Caco-2 (cell line): ENCODE measurements around the gene SPINK2. TPM values are rescaled to one million over a fixed set of nuclear protein-coding genes. Genes with fewer than 3 reads are reported as not detected.
A peak's percentile ranks its signal among the peaks of the same experiment; 100 is the strongest.

ENCODE experiments used
- BruUV-seq: library from RNA; stranded (reverse); fragments of 400-500 nt; replicated peaks from 2 replicates; lab custom pipeline; 2021; lab: Mats Ljungman, UMichigan
- CTCF ChIA-PET: fragments of 300-600 bp; sonication (Branson Sonifier 250); formaldehyde crosslinking; loops from one replicate; lab custom pipeline; 2022; ENCODE audit warnings: antibody characterized with exemption; lab: Charles Lee
- POLR2A ChIA-PET: fragments of 300-600 bp; sonication (Branson Sonifier 250); formaldehyde crosslinking; loops from one replicate; lab custom pipeline; 2022; ENCODE audit warnings: antibody characterized with exemption; lab: Charles Lee
- DNase-seq, 2 experiments: peaks; one replicate each; pipeline versions ENCODE4 v3.0.0 to v3.0.0-alpha.2; 2020 to 2022
- H3K27me3 ChIP-seq: replicated peaks from 2 replicates; pipeline ENCODE4 v1.6.0; 2011; ENCODE audit warnings: low read length; ENCODE audit not compliant: control insufficient read depth, insufficient read depth
- H3K36me3 ChIP-seq: 2 replicates; pipeline ENCODE4 v1.5.1; 2011; ENCODE audit warnings: low read length; ENCODE audit not compliant: control insufficient read depth, insufficient read depth
- H3K4me1 ChIP-seq: fragments of 250-450 bp; sonication (Bioruptor Pico); 2 replicates; pipeline ENCODE4 v1.5.1; 2020; ENCODE audit warnings: mild to moderate bottlenecking
- H3K4me3 ChIP-seq: 2 replicates; pipeline ENCODE4 v1.5.1; 2011; ENCODE audit warnings: low read depth, mild to moderate bottlenecking, control low read depth, low read length
- H3K9me3 ChIP-seq: fragments of 250-450 bp; sonication (Bioruptor Pico); 2 replicates; pipeline ENCODE4 v1.5.1; 2020; ENCODE audit warnings: mild to moderate bottlenecking, moderate library complexity
- H3K27ac Mint-ChIP-seq: one replicate; pipeline ENCODE4 v1.8.0; 2022; ENCODE audit warnings: mixed read lengths; ENCODE audit not compliant: unreplicated experiment
- H3K27me3 Mint-ChIP-seq: one replicate; pipeline ENCODE4 v1.8.0; 2022; ENCODE audit warnings: mixed read lengths; ENCODE audit not compliant: insufficient read depth, unreplicated experiment
- H3K36me3 Mint-ChIP-seq: one replicate; pipeline ENCODE4 v1.8.0; 2022; ENCODE audit warnings: mild to moderate bottlenecking, mixed read lengths; ENCODE audit not compliant: insufficient read depth, unreplicated experiment
- H3K4me1 Mint-ChIP-seq: one replicate; pipeline ENCODE4 v1.8.0; 2022; ENCODE audit warnings: low read depth, mixed read lengths; ENCODE audit not compliant: unreplicated experiment
- H3K4me3 Mint-ChIP-seq: one replicate; pipeline ENCODE4 v1.8.0; 2022; ENCODE audit warnings: mild to moderate bottlenecking, moderate library complexity, mixed read lengths; ENCODE audit not compliant: unreplicated experiment
- H3K9me3 Mint-ChIP-seq: one replicate; pipeline ENCODE4 v1.8.0; 2022; ENCODE audit warnings: mixed read lengths; ENCODE audit not compliant: unreplicated experiment
- intact Hi-C: fragments of 100-400 bp; cut with micrococcal nuclease; formaldehyde crosslinking; loops from one replicate; pipeline ENCODE4 v1.10.0; 2022; ENCODE audit not compliant: unreplicated experiment
- total RNA-seq: library from RNA; stranded (reverse); gene quantifications from 2 replicates; pipeline ENCODE4 v1.2.3, GENCODE V29; 2022
- TF ChIP-seq, protein P1 (sequence below), 2 experiments: fragments of 200-600 bp in 1 of 2; IDR thresholded peaks; 1 replicate in 1 of 2; 2 replicates in 1 of 2; pipeline versions ENCODE4 v1.5.1 to v1.8.0; 2011 to 2022; ENCODE audit warnings: antibody characterized with exemption in 1 of 2, control low read depth in 1 of 2, inconsistent platforms in 1 of 2, low read depth in 1 of 2, low read length in 1 of 2, mild to moderate bottlenecking in 1 of 2, moderate library complexity in 1 of 2; ENCODE audit not compliant: insufficient read depth in 1 of 2, severe bottlenecking in 1 of 2, unreplicated experiment in 1 of 2

SPINK2 gene
- total RNA-seq, 1 experiment from 2014 or later: not detected

DNA sequence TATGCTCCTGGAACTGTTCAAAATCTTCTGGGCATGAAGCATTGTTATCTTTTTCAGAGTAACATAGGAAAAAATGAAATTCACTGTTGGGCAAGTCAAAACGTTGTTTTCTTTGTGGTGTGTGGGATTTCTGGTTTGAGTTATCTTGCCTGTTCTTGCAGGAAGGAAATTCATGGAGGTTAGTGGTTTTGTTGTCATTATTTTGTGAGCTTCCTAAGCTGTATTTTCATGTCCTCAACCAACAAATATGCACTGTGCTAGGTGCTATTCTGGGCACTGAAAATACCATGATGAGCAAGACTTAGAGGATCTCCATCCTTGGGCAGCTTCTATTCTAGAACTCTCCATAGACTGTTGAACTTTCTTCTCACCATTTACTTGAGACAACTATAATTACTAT lies 16.9 kb downstream of the SPINK2 start:
- H3K9me3 ChIP-seq: no peaks in the 10 kb centered on the region
- CTCF ChIA-PET: interaction anchor here (0.6 to 0.7 kb wide), 2 partner anchors 15 to 154 kb away, joined by 4 read pairs; no protein-coding TSS in a partner anchor

DNA sequence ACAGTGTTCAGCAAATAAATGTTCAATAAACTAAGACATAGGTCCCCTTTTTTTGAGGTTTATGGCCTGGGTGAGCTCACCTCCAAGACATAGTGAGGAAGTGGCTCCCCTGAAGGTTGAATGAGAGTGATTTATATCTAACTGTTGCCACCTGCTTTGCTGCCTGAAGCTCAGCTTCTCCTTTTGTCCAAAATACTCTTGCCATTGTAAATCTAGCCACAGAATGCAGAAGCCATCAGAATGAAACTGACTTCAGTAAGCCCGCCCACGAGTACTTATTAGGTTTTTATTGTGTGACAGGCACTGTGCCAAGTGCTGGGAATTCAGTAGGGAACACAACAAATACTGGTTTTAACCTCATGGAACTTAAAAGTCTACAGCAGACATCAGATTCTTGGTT lies 18.0 kb downstream of the SPINK2 start:
- Mint-ChIP-seq H3K4me1 (no peaks in the 10 kb centered on the region), H3K9me3 (no peaks in the 10 kb centered on the region), H3K27ac (no peak overlapping the region), H3K36me3 (no peaks in the 10 kb centered on the region), H3K27me3 (no peaks in the 10 kb centered on the region), H3K4me3 (no peak overlapping the region)
- Histone ChIP-seq H3K36me3 (no peaks in the 10 kb centered on the region), H3K9me3 (no peaks in the 10 kb centered on the region), H3K4me1 (no peaks in the 10 kb centered on the region), H3K4me3 (no peak overlapping the region), H3K27me3 (no peaks in the 10 kb centered on the region)
- TF ChIP-seq, protein P1, sequence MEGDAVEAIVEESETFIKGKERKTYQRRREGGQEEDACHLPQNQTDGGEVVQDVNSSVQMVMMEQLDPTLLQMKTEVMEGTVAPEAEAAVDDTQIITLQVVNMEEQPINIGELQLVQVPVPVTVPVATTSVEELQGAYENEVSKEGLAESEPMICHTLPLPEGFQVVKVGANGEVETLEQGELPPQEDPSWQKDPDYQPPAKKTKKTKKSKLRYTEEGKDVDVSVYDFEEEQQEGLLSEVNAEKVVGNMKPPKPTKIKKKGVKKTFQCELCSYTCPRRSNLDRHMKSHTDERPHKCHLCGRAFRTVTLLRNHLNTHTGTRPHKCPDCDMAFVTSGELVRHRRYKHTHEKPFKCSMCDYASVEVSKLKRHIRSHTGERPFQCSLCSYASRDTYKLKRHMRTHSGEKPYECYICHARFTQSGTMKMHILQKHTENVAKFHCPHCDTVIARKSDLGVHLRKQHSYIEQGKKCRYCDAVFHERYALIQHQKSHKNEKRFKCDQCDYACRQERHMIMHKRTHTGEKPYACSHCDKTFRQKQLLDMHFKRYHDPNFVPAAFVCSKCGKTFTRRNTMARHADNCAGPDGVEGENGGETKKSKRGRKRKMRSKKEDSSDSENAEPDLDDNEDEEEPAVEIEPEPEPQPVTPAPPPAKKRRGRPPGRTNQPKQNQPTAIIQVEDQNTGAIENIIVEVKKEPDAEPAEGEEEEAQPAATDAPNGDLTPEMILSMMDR (IDR thresholded peaks at IDR 0.05; ENCODE audit: insufficient read depth in 1 of 2, low read depth in 1 of 2, low read length in 1 of 2, severe bottlenecking in 1 of 2, unreplicated experiment in 1 of 2): no peak
- intact Hi-C loops: no loop called here
- CTCF ChIA-PET: no interaction called here
- POLR2A ChIA-PET: no interaction called here
- DNase-seq: no peak
- BruUV-seq: no TSS peak

More for the DNA sequence above, 16.9 kb downstream of the SPINK2 start:
- Mint-ChIP-seq H3K9me3 (no peaks in the 10 kb centered on the region), H3K4me1 (no peaks in the 10 kb centered on the region), H3K4me3 (no peak overlapping the region), H3K36me3 (no peaks in the 10 kb centered on the region), H3K27ac (no peak overlapping the region), H3K27me3 (no peaks in the 10 kb centered on the region)
- no TSS peak for BruUV-seq
- Histone ChIP-seq H3K36me3 (no peaks in the 10 kb centered on the region), H3K4me3 (no peak overlapping the region), H3K4me1 (no peaks in the 10 kb centered on the region), H3K27me3 (no peaks in the 10 kb centered on the region)
- POLR2A ChIA-PET: no interaction called here
- intact Hi-C loops: no loop called here
- no peak for DNase-seq
- TF ChIP-seq, protein P1 (IDR thresholded peaks at IDR 0.05; ENCODE audit: insufficient read depth in 1 of 2, low read depth in 1 of 2, low read length in 1 of 2, severe bottlenecking in 1 of 2, unreplicated experiment in 1 of 2): no peak

DNA sequence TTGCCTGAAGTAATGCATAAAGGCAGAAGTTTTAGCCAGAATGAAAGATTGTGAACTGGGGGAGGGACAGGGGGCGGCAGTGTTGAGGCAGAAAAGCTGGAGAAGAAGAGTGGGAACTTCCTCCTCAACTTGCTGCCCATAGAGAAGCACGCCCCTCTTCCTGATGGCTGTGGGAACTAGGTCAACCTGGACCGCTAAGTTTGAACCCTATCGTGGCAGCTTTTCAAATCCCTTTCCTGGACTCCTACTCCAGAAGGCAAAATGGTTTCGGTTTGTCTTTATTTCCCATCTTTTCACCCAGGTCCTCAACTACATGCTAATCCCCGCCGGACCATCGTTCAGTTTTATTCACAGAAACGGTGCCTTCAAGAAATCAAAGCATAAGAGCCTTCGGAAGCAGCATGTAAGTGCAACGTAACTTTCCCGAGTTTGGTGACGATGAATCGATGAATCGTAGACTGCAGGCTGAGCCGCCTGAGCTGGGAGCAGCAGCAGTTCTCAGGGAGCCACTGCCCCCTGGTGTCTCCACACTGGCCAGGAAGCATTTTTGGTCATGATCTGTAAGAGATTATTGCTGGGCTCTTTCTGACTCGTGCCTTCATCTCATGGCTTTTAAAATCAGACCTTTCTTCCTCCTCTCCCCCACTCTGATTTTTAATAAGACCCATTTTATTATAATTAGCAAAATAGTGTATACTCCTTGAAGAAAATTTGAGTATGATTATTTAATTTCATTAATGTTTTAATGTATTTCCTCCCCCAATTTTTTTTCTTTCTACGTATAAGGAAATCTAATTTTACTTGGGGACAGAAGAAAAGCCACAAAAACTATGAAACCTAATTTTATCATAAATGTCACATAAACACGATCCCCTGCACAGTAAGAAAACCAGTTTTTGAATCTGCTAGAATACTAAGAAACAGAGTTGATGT lies 21.4 kb downstream of the SPINK2 start:
- H3K27ac Mint-ChIP-seq: peak overlapping the region; percentile 79
- H3K4me3 ChIP-seq: peak overlapping the region; percentile 43

More for the DNA sequence above, 21.4 kb downstream of the SPINK2 start:
- TF ChIP-seq, protein P1 (IDR thresholded peaks at IDR 0.05; ENCODE audit: insufficient read depth in 1 of 2, low read depth in 1 of 2, low read length in 1 of 2, severe bottlenecking in 1 of 2, unreplicated experiment in 1 of 2): peak; percentile 89 to 90
- Histone ChIP-seq H3K27me3 (no peaks in the 10 kb centered on the region), H3K4me1 (no peaks in the 10 kb centered on the region), H3K36me3 (no peaks in the 10 kb centered on the region), H3K9me3 (no peaks in the 10 kb centered on the region)
- DNase-seq: peak; percentile 79 to 84
- ChIA-PET CTCF (interaction anchor here (0.6 to 1.6 kb wide), 15 partner anchors 13 to 747 kb away, joined by 3 to 20 read pairs (median 4); partner anchors contain the start of gene HOPX), POLR2A (no interaction called here)
- H3K4me3 Mint-ChIP-seq: peak overlapping the region; percentile 96
- no peaks in the 10 kb centered on the region for H3K4me1 Mint-ChIP-seq
- no TSS peak for BruUV-seq
- H3K27me3 Mint-ChIP-seq: no peaks in the 10 kb centered on the region
- no peaks in the 10 kb centered on the region for H3K36me3 Mint-ChIP-seq
- no peaks in the 10 kb centered on the region for H3K9me3 Mint-ChIP-seq
- intact Hi-C loops: loop anchor here (1.0 kb wide), 6 partner anchors 36 to 256 kb away; no protein-coding TSS in a partner anchor
